NCI-H524 (cell line): ENCODE data around the gene CEP131.

Experiments
- DNase-seq, 2 experiments: peaks; one replicate each; lab custom pipeline; 2025; lab: John Stamatoyannopoulos, UW

CEP131 gene

DNA sequence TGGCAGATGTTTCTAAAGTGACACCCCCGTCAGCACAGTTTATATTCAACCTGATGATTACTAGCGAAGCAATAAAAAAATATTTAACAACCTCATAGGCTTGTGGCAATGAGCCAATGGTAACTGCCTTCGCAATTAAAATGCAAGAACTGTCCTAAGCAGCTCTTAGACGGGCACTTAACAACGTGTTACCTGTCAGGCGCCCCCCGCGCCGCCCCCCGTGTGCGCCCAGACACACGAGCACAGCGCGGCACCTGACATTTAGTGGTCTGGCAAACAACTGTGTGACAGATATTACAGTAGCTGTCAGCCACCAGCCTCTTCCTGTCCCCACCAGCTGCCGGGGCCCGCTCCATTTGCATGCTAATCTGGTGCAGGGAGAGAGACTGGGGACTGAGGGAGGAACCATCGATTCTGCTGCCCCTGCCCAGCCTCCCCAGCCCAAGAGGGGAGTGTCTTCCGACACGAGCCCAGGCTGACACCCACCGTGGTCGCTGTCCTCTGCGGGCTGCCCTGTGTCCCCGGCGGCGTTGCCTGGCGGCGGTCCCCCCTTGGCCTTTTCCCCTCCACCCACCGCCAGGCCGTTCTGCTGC is 29.0 kb upstream of the CEP131 start:
- DNase-seq, result peak; percentile 99 to 100

- peak in 1 of 2 experiments; percentile 100 for DNase-seq
Observed at GRCh38 chr17:81251094-81251708, 28.4 kb upstream of the CEP131 start.

GRCh38 chr17:81250286-81251093 is 27.7 kb upstream of the CEP131 start:
- DNase-seq, result peak in 1 of 2 experiments; percentile 48

- peak in 1 of 2 experiments; percentile 54 for DNase-seq
Observed at GRCh38 chr17:81249223-81250040, 26.7 kb upstream of the CEP131 start.

- DNase-seq, result no peak
Observed at GRCh38 chr17:81248649-81249048, 25.9 kb upstream of the CEP131 start.

DNA sequence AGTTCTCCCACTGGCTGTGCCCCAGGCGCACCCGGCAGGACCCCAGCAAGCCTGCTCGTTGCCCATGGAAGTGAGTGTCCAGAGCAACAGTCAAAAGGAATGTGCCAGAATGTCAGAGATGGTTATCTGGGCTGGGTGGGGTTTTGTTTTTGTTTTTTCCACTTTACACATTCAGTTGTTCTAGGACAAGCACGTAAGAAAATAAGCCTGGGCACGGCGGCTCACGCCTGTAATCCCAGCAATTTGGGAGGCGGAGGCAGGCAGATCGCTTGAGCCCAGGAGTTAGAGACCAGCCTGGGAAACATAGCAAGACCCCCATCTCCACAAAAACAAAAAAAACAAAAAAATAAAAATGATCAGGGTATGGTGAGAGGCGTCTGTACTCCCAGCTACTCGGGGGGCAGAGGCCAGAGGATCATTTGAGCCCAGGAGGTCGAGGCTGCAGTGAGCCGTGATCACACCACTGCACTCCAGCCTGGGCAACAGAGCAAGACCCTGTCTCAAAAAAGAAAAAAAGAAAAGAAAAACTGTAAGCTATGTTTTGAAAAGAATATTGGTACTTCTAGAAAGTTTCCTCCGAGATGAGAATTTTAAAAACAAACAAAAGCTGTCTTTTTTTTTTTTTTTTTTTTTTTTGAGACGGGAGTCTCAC is 24.7 kb upstream of the CEP131 start:
- no peak for DNase-seq

DNA sequence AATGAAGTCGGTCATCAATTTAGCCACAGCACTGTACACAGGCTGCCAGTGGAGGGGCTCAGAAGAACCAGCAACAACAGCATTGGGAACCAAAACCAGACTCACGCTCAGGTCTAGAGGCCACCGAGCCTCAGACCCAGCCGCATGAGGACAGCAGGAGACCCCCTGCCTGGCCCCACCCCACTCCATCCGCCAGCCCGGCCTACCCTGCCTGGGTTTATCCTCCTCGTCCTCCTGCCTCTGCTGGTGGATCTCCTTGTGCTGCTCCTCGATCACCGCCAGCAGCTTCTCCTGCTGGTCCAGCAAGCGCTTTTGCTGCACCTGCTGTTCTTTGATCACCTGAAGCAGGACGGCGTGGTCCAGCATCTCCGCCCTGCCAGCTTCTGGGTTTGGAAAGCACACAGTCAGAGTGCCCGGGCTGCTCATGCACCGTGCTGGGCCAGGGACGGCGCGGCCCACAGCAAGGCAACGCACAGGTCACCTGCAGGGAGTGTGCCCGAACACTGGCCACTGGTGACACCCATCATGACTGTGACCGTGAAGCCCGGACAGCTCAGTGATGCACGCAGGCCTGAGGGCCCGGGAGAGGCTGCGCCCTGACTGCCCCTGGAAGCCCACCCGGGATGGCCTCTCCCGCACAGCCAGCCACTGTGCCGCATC is 24.0 kb upstream of the CEP131 start:
- no peak for DNase-seq

- DNase-seq, result no peak
Observed at GRCh38 chr17:81246343-81246670, 23.5 kb upstream of the CEP131 start.

- no peak for DNase-seq
Observed at GRCh38 chr17:81245665-81246342, 23.0 kb upstream of the CEP131 start.

DNA sequence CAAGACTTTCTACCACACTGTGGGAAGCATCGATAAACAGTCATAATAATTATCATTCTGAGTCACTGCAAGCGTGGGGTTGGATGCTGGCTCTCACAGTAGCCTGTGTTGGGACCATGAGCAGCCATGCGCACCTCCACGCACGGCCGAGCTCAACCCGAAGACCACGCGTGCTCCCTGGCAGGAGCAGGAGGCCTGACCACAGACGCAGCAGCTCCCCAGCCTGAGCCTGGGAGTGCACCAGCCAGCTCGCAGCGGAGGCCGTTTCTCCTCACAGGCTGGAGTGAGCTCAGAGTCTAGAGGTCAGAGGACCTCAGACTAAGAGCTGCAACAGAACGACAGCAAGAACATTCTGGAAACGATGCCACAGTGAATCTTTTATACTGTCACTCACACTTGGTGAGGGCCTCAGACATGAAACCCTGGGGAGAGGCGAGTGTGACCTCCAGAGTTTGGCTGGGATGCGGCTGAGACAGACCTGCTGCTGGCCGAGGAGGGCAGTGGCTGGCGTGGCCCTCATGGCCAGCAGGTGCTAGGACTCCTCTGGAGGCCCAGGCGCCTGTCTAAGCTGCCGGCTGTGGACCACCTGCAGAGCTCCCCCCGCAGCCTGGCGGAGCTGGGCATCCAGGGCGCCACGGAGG is 22.4 kb upstream of the CEP131 start:
- DNase-seq, result no peak

DNA sequence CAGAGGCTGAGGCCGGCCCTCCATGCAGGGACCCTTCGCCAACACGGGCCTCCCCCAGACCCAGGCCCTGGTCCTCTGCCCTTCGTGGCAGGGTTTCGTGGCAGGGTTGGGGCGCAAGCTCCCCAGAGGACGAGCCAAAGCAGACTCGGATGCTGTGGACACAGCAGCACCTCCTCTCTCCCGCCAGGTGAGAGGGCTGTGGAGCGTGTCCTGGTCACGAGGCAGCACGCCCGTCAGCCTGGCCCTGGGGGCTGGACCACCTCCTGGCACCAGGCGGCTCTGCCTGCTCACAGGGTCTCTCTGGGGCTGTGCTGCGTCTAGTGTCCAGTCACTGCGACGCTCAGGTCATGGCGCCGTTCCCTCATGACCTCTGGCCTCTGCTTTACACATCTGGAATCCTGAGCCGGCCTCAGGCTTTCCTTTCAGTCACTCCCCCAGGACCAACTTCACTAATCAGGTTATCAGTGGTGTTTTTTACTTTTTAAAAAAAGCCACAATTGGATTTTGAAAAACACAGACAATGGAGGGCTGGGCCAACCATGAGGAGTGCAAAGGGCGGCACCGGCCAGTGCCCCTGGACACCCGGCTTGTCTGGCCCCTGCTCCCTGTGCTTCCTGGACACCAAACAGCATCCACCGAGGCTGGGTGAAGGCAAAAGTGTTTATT is 21.7 kb upstream of the CEP131 start:
- DNase-seq, result no peak

GRCh38 chr17:81243333-81243664 is 20.5 kb upstream of the CEP131 start:
- no peak for DNase-seq

DNA sequence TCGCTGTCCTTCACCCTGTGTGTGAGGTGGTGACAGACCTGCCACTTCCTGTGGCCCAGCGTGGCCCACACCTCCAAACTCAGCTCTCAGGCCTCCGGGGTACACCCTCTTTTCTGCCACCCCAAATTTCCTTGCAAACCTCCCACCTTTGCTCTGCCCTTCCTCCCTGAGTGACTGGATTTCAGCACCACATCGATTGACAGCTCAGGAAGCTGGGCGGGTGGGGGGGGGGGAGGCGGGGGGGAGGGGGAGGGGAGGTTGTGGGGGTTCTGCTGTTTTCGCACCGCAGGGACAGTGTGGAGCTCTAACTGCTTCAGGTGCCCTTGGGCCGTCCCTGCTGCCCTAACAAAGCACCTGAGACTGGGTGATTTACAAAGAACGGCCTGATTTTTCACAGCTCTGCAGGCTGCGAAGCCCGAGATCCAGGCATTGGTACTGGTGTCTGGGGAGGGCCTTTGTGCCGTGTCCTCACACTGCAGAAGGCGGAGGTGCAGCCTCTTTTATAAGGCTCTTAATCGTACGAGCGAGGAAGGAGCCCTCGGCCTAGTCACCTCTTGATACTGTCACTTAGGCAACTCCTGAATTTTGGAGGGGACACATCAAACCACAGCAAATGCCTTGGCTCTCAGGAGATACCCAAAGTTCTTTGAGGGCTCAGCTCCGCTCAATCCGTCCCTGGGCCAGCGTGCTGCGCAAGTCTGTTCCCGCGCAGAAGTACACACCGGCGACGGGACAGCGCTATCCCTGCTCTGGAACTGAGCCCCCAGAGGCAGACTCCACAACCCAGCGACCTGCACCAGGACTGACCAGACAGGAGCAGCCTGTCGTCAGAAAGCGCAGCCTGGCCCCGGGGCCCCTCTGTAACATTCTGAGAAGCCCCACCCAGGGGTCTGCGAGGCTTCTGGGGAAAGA is 19.9 kb upstream of the CEP131 start:
- DNase-seq, result peak in 1 of 2 experiments; percentile 31

GRCh38 chr17:81241648-81242420 is 19.1 kb upstream of the CEP131 start:
- peak; percentile 41 to 82 for DNase-seq

DNA sequence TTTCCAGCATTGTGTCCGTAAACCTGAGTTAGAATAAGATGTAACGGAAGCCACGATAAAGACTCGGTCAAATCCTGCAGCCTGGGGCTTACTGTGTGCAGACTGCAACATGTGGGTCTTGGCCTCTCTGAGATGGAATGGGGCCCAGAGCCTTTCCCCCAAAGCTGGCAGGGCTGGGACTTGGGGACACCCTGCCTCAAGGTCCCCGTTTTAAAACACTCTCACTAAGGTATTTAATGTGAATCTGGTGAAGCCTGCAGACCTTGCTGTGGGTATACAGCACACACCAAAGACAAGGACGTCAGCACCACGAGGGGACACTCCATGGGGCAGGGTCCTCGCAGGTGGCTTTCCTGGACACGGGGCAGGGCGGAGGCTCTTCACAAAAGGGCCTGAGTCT is 18.4 kb upstream of the CEP131 start:
- no peak for DNase-seq

DNA sequence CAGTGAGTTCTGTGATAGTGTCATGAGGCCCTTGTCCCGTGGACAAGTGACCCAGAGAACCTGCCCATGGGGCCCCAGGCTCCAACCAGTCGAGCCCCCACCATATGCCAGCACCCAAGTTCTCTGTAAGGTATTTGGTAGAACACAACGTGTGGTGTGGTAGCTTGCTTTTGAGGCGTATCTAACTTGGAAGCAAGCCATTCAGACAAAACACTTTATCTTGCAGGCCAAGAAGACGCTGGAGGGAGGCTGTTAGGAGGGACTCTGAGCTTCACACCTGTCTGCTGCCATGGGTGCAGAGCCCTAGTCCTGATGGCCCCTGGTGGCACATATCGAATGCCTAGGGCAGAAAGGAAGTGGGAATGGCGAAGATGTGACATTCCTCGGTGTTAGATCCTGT is 18.0 kb upstream of the CEP131 start:
- no peak for DNase-seq

- DNase-seq, result peak in 1 of 2 experiments; percentile 40
Observed at GRCh38 chr17:81239714-81240555, 17.2 kb upstream of the CEP131 start.
